ENCODE data around the gene KIF26B. TPM values are rescaled to one million over a fixed set of nuclear protein-coding genes. Genes with fewer than 3 reads are reported as not detected.

The KIF26B gene
- total RNA-seq, 4 donors from 2014 or later, result 2.4 to 6.7 (median 6.1) TPM

- H3K9me3 ChIP-seq, result no peaks in the 10 kb centered on the region
- H3K36me3 ChIP-seq, result no peaks in the 10 kb centered on the region
- H3K27ac ChIP-seq, result peak overlapping the region; percentile 85 to 93 (median 89)
- TF ChIP-seq CTCF (IDR thresholded peaks at IDR 0.05), result no peak
- TF ChIP-seq POLR2A (IDR thresholded peaks at IDR 0.05), result no peak
- no peaks in the 10 kb centered on the region for H3K27me3 ChIP-seq
- intact Hi-C loops (cut with DNase I), result no loop called here
- H3K4me3 ChIP-seq (replicated peaks in 1 of 3), result no peak overlapping the region
- peaks cover 35 to 65% of the 10 kb centered on the region in 2 donors for H3K4me1 ChIP-seq
- DNase-seq, result no peak
- WGBS, 2 donors, result 94 to 96% methylated on average over 5 of the region's 5 CpGs
Observed at GRCh38 chr1:245260883-245261282, 106.1 kb downstream of the KIF26B start.

- WGBS, 2 donors, result 33 to 58% methylated on average over 7 of the region's 7 CpGs
- TF ChIP-seq CTCF (IDR thresholded peaks at IDR 0.05) (no peak), POLR2A (IDR thresholded peaks at IDR 0.05) (no peak)
- intact Hi-C loops (cut with DNase I), result no loop called here
- peak; percentile 54 to 67 for DNase-seq
- Histone ChIP-seq H3K27me3 (no peaks in the 10 kb centered on the region), H3K9me3 (no peaks in the 10 kb centered on the region), H3K4me1 (peaks cover 35 to 63% of the 10 kb centered on the region in 2 donors), H3K4me3 (replicated peaks in 1 of 3) (no peak overlapping the region), H3K36me3 (no peaks in the 10 kb centered on the region), H3K27ac (peak overlapping the region; percentile 85 to 93 (median 89))
Observed at GRCh38 chr1:245261786-245262185, 107.0 kb downstream of the KIF26B start.

- TF ChIP-seq POLR2A (IDR thresholded peaks at IDR 0.05) (no peak), CTCF (IDR thresholded peaks at IDR 0.05) (no peak)
- no peaks in the 10 kb centered on the region for H3K27me3 ChIP-seq
Observed at GRCh38 chr1:245263529-245264095, 108.8 kb downstream of the KIF26B start.

GRCh38 chr1:245264226-245264625, 109.4 kb downstream of the KIF26B start:
- Histone ChIP-seq H3K4me1 (peaks cover 26 to 44% of the 10 kb centered on the region in 2 donors), H3K27me3 (no peaks in the 10 kb centered on the region), H3K4me3 (replicated peaks in 1 of 3) (no peak overlapping the region), H3K36me3 (no peaks in the 10 kb centered on the region), H3K27ac (peak overlapping the region in 1 of 3 donors; percentile 32), H3K9me3 (no peaks in the 10 kb centered on the region)
- WGBS, 2 donors, result 79 to 86% methylated on average over 4 of the region's 4 CpGs
- TF ChIP-seq CTCF (IDR thresholded peaks at IDR 0.05) (no peak), POLR2A (IDR thresholded peaks at IDR 0.05) (no peak)
- no peak for DNase-seq
- intact Hi-C loops (cut with DNase I), result no loop called here

More at GRCh38 chr1:245263529-245264095, 108.8 kb downstream of the KIF26B start:
- H3K4me1 ChIP-seq, result peaks cover 30 to 50% of the 10 kb centered on the region in 2 donors
- no peak overlapping the region for H3K4me3 ChIP-seq (replicated peaks in 1 of 3)
- H3K36me3 ChIP-seq, result no peaks in the 10 kb centered on the region
- intact Hi-C loops (cut with DNase I), result no loop called here
- no peaks in the 10 kb centered on the region for H3K9me3 ChIP-seq
- WGBS, 2 donors, result 69 to 77% methylated on average over 5 of the region's 5 CpGs
- peak overlapping the region in 1 of 3 donors; percentile 14 for H3K27ac ChIP-seq
- DNase-seq, result no peak

GRCh38 chr1:245266105-245266504, 111.3 kb downstream of the KIF26B start:
- DNase-seq, result no peak
- H3K27me3 ChIP-seq, result no peaks in the 10 kb centered on the region
- no peaks in the 10 kb centered on the region for H3K36me3 ChIP-seq
- intact Hi-C loops (cut with DNase I), result loop anchor here (5.0 kb wide), 1 partner anchor 109 kb away; no protein-coding TSS in a partner anchor
- H3K4me1 ChIP-seq, result peaks cover 13 to 26% of the 10 kb centered on the region in 2 donors
- H3K4me3 ChIP-seq (replicated peaks in 1 of 3), result no peak overlapping the region
- H3K27ac ChIP-seq, result no peak overlapping the region
- H3K9me3 ChIP-seq, result no peaks in the 10 kb centered on the region
- TF ChIP-seq CTCF (IDR thresholded peaks at IDR 0.05) (no peak), POLR2A (IDR thresholded peaks at IDR 0.05) (no peak)
